HEK293 (cell line): ENCODE measurements around the gene HTR1B.

Experiments
- CTCF ChIA-PET: fragments of 350-600 bp; formaldehyde crosslinking; extraction: SDS; loops from one replicate; lab custom pipeline; 2021; ENCODE audit warnings: antibody characterized with exemption; lab: Yijun Ruan, JAX
- POLR2A ChIA-PET: fragments of 300-600 bp; formaldehyde crosslinking; extraction: SDS; loops from one replicate; lab custom pipeline; 2020; ENCODE audit warnings: antibody characterized with exemption, inconsistent platforms; lab: Yijun Ruan, JAX
- H3K27ac ChIP-seq: fragments of 200-500 bp; sonication (Bioruptor generic); 2 replicates; pipeline ENCODE4 v1.5.1; 2014; ENCODE audit warnings: low read depth, low read length, control low read depth, inconsistent platforms; ENCODE audit errors: extremely low read depth
- H3K36me3 ChIP-seq, 2 experiments: fragments of 200-500 bp in 1 of 2; sonication (Bioruptor generic) in 1 of 2; 1 replicate in 1 of 2; 2 replicates in 1 of 2; pipeline ENCODE4 v1.5.1; 2014 to 2017; ENCODE audit warnings: inconsistent platforms in 2 of 2, low read length in 2 of 2; ENCODE audit not compliant: control insufficient read depth in 2 of 2, insufficient read depth in 1 of 2
- H3K4me1 ChIP-seq: fragments of 200-500 bp; sonication (Bioruptor generic); 2 replicates; pipeline ENCODE4 v1.5.1; 2014; ENCODE audit warnings: mild to moderate bottlenecking, low read length, inconsistent platforms; ENCODE audit not compliant: control insufficient read depth, insufficient read depth
- H3K4me3 ChIP-seq: 2 replicates; pipeline ENCODE4 v1.5.1; 2011; ENCODE audit warnings: low read depth, mild to moderate bottlenecking, control low read depth, low read length, moderate library complexity
- H3K9me3 ChIP-seq: fragments of 200-500 bp; sonication (Bioruptor generic); 2 replicates; pipeline ENCODE4 v1.5.1; 2014; ENCODE audit warnings: low read depth, low read length, inconsistent platforms; ENCODE audit not compliant: control insufficient read depth, insufficient read depth
- GLI2 ChIP-seq: fragments of 450-650 bp; formaldehyde crosslinking; IDR thresholded peaks from 2 replicates; pipeline ENCODE4; 2017; ENCODE audit warnings: missing biosample characterization, missing genetic modification characterization, low read depth, borderline replicate concordance
- IKZF3 ChIP-seq: fragments of 450-650 bp; IDR thresholded peaks from 2 replicates; pipeline ENCODE4 v1.5.0; 2018; ENCODE audit warnings: missing biosample characterization, mild to moderate bottlenecking, missing genetic modification characterization, moderate library complexity
- KLF9 ChIP-seq: fragments of 450-650 bp; formaldehyde crosslinking; IDR thresholded peaks from 2 replicates; pipeline ENCODE4 v1.5.1; 2016; ENCODE audit warnings: missing biosample characterization, missing genetic modification characterization, low read depth
- OVOL3 ChIP-seq: fragments of 450-650 bp; formaldehyde crosslinking; IDR thresholded peaks from 2 replicates; pipeline ENCODE4 v1.5.1; 2016; ENCODE audit warnings: missing biosample characterization, missing genetic modification characterization
- ZBTB20 ChIP-seq: fragments of 450-650 bp; formaldehyde crosslinking; IDR thresholded peaks from 2 replicates; pipeline ENCODE4 v1.5.1; 2016; ENCODE audit warnings: missing biosample characterization, missing genetic modification characterization
- ZBTB21 ChIP-seq: fragments of 450-650 bp; formaldehyde crosslinking; IDR thresholded peaks from 2 replicates; pipeline ENCODE4 v1.5.1; 2017; ENCODE audit warnings: missing biosample characterization, missing genetic modification characterization
- ZBTB48 ChIP-seq: fragments of 450-650 bp; formaldehyde crosslinking; IDR thresholded peaks from 2 replicates; pipeline ENCODE4 v1.5.1; 2016; ENCODE audit warnings: missing biosample characterization, missing genetic modification characterization
- ZNF138 ChIP-seq: fragments of 450-650 bp; formaldehyde crosslinking; IDR thresholded peaks from 2 replicates; pipeline ENCODE4 v1.5.1; 2016; ENCODE audit warnings: missing biosample characterization, missing genetic modification characterization, borderline replicate concordance
- ZNF211 ChIP-seq: fragments of 450-650 bp; formaldehyde crosslinking; IDR thresholded peaks from 2 replicates; pipeline ENCODE4 v1.5.1; 2016; ENCODE audit warnings: low read depth, missing biosample characterization, missing genetic modification characterization
- ZNF335 ChIP-seq: fragments of 450-650 bp; formaldehyde crosslinking; conservative IDR thresholded peaks from 2 replicates; pipeline ENCODE4 v1.5.1; 2016; ENCODE audit warnings: missing biosample characterization, missing genetic modification characterization
- ZNF394 ChIP-seq: fragments of 450-650 bp; formaldehyde crosslinking; IDR thresholded peaks from 2 replicates; pipeline ENCODE4 v1.5.1; 2016; ENCODE audit warnings: missing biosample characterization, missing genetic modification characterization, mild to moderate bottlenecking, moderate library complexity, borderline replicate concordance
- ZNF555 ChIP-seq: fragments of 450-650 bp; formaldehyde crosslinking; conservative IDR thresholded peaks from 2 replicates; pipeline ENCODE4 v1.5.1; 2017; ENCODE audit warnings: missing biosample characterization, mild to moderate bottlenecking, missing genetic modification characterization, inconsistent platforms
- ZNF561 ChIP-seq: fragments of 450-650 bp; IDR thresholded peaks from 2 replicates; pipeline ENCODE4 v1.5.1; 2018; ENCODE audit warnings: missing biosample characterization, missing genetic modification characterization, borderline replicate concordance
- ZNF776 ChIP-seq: fragments of 450-650 bp; formaldehyde crosslinking; IDR thresholded peaks from 2 replicates; pipeline ENCODE4 v1.5.0; 2017; ENCODE audit warnings: missing biosample characterization, missing genetic modification characterization, borderline replicate concordance
- ZNF777 ChIP-seq: fragments of 450-650 bp; formaldehyde crosslinking; IDR thresholded peaks from 2 replicates; pipeline ENCODE4 v1.5.1; 2017; ENCODE audit warnings: missing biosample characterization, missing genetic modification characterization, borderline replicate concordance
- ZNF791 ChIP-seq: fragments of 450-650 bp; formaldehyde crosslinking; IDR thresholded peaks from 2 replicates; pipeline ENCODE4 v1.5.1; 2016; ENCODE audit warnings: missing biosample characterization, missing genetic modification characterization
- TF ChIP-seq, protein P1 (sequence below): fragments of 450-650 bp; formaldehyde crosslinking; IDR thresholded peaks from 2 replicates; pipeline ENCODE4 v1.5.1; 2016; ENCODE audit warnings: missing biosample characterization, missing genetic modification characterization
- TF ChIP-seq, protein P2 (sequence below): fragments of 450-650 bp; formaldehyde crosslinking; IDR thresholded peaks from 2 replicates; pipeline ENCODE4 v1.5.1; 2016; ENCODE audit warnings: missing biosample characterization, missing genetic modification characterization
- TF ChIP-seq, protein P3 (sequence below): fragments of 450-650 bp; formaldehyde crosslinking; IDR thresholded peaks from 2 replicates; pipeline ENCODE4 v1.5.1; 2016; ENCODE audit warnings: missing biosample characterization, missing genetic modification characterization, borderline replicate concordance
- TF ChIP-seq, protein P4 (sequence below): fragments of 450-650 bp; formaldehyde crosslinking; IDR thresholded peaks from 2 replicates; pipeline ENCODE4 v1.5.1; 2016; ENCODE audit warnings: missing biosample characterization, missing genetic modification characterization
- TF ChIP-seq, protein P5 (sequence below): fragments of 450-650 bp; formaldehyde crosslinking; IDR thresholded peaks from 2 replicates; pipeline ENCODE4 v1.5.1; 2017; ENCODE audit warnings: missing biosample characterization, missing genetic modification characterization
- TF ChIP-seq, protein P6 (sequence below): IDR thresholded peaks from 2 replicates; pipeline ENCODE4 v1.6.1; 2011; ENCODE audit warnings: mild to moderate bottlenecking, low read depth, low read length, borderline replicate concordance
- TF ChIP-seq, protein P7 (sequence below): fragments of 450-650 bp; formaldehyde crosslinking; IDR thresholded peaks from 2 replicates; pipeline ENCODE4 v1.5.1; 2017; ENCODE audit warnings: missing biosample characterization, mild to moderate bottlenecking, missing genetic modification characterization, moderate library complexity

Gene HTR1B

DNA sequence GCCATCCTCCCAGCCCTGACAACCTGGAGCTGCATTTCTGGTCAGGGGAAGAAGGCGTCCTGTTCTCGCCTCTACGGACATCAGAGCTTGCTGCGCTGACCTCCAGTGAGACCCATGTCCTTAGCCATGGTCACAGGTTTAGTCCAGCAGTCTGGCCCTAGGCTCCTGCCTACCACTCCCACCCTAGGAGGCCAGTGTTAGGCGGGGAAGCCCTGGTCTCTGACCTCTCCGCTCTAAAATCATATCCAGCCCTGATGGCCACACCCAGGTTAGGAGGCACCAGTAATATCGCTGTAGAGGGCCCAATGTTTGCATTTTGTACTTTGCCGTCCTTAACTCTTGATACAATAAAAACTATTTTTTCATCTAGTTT lies 1.2 kb upstream of the HTR1B start (continued):
- TF ChIP-seq, protein P1, sequence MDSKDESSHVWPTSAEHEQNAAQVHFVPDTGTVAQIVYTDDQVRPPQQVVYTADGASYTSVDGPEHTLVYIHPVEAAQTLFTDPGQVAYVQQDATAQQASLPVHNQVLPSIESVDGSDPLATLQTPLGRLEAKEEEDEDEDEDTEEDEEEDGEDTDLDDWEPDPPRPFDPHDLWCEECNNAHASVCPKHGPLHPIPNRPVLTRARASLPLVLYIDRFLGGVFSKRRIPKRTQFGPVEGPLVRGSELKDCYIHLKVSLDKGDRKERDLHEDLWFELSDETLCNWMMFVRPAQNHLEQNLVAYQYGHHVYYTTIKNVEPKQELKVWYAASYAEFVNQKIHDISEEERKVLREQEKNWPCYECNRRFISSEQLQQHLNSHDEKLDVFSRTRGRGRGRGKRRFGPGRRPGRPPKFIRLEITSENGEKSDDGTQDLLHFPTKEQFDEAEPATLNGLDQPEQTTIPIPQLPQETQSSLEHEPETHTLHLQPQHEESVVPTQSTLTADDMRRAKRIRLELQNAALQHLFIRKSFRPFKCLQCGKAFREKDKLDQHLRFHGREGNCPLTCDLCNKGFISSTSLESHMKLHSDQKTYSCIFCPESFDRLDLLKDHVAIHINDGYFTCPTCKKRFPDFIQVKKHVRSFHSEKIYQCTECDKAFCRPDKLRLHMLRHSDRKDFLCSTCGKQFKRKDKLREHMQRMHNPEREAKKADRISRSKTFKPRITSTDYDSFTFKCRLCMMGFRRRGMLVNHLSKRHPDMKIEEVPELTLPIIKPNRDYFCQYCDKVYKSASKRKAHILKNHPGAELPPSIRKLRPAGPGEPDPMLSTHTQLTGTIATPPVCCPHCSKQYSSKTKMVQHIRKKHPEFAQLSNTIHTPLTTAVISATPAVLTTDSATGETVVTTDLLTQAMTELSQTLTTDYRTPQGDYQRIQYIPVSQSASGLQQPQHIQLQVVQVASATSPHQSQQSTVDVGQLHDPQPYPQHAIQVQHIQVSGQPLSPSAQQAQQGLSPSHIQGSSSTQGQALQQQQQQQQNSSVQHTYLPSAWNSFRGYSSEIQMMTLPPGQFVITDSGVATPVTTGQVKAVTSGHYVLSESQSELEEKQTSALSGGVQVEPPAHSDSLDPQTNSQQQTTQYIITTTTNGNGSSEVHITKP = no peak
- TF ChIP-seq GLI2 (tag by site-specific recombination) (no peak), ZNF561 (tag by site-specific recombination) (no peak), ZNF138 (tag by site-specific recombination) (no peak), ZNF776 (no peak), ZNF555 (no peak), ZBTB48 (tag by site-specific recombination) (no peak), ZNF777 (tag by site-specific recombination) (no peak), ZBTB21 (tag by site-specific recombination) (0 out of 2 replicates have a peak, but pooled peaks have one; percentile 1), ZNF211 (no peak)
- TF ChIP-seq, protein P2, sequence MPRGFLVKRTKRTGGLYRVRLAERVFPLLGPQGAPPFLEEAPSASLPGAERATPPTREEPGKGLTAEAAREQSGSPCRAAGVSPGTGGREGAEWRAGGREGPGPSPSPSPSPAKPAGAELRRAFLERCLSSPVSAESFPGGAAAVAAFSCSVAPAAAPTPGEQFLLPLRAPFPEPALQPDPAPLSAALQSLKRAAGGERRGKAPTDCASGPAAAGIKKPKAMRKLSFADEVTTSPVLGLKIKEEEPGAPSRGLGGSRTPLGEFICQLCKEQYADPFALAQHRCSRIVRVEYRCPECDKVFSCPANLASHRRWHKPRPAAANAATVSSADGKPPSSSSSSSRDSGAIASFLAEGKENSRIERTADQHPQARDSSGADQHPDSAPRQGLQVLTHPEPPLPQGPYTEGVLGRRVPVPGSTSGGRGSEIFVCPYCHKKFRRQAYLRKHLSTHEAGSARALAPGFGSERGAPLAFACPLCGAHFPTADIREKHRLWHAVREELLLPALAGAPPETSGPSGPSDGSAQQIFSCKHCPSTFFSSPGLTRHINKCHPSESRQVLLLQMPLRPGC = no peak
- TF ChIP-seq, protein P3, sequence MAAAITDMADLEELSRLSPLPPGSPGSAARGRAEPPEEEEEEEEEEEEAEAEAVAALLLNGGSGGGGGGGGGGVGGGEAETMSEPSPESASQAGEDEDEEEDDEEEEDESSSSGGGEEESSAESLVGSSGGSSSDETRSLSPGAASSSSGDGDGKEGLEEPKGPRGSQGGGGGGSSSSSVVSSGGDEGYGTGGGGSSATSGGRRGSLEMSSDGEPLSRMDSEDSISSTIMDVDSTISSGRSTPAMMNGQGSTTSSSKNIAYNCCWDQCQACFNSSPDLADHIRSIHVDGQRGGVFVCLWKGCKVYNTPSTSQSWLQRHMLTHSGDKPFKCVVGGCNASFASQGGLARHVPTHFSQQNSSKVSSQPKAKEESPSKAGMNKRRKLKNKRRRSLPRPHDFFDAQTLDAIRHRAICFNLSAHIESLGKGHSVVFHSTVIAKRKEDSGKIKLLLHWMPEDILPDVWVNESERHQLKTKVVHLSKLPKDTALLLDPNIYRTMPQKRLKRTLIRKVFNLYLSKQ (tag by site-specific recombination) = no peak
- TF ChIP-seq, protein P4, sequence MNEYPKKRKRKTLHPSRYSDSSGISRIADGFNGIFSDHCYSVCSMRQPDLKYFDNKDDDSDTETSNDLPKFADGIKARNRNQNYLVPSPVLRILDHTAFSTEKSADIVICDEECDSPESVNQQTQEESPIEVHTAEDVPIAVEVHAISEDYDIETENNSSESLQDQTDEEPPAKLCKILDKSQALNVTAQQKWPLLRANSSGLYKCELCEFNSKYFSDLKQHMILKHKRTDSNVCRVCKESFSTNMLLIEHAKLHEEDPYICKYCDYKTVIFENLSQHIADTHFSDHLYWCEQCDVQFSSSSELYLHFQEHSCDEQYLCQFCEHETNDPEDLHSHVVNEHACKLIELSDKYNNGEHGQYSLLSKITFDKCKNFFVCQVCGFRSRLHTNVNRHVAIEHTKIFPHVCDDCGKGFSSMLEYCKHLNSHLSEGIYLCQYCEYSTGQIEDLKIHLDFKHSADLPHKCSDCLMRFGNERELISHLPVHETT = no peak
- TF ChIP-seq, protein P5, sequence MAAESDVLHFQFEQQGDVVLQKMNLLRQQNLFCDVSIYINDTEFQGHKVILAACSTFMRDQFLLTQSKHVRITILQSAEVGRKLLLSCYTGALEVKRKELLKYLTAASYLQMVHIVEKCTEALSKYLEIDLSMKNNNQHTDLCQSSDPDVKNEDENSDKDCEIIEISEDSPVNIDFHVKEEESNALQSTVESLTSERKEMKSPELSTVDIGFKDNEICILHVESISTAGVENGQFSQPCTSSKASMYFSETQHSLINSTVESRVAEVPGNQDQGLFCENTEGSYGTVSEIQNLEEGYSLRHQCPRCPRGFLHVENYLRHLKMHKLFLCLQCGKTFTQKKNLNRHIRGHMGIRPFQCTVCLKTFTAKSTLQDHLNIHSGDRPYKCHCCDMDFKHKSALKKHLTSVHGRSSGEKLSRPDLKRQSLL (tag by site-specific recombination) = no peak

DNA sequence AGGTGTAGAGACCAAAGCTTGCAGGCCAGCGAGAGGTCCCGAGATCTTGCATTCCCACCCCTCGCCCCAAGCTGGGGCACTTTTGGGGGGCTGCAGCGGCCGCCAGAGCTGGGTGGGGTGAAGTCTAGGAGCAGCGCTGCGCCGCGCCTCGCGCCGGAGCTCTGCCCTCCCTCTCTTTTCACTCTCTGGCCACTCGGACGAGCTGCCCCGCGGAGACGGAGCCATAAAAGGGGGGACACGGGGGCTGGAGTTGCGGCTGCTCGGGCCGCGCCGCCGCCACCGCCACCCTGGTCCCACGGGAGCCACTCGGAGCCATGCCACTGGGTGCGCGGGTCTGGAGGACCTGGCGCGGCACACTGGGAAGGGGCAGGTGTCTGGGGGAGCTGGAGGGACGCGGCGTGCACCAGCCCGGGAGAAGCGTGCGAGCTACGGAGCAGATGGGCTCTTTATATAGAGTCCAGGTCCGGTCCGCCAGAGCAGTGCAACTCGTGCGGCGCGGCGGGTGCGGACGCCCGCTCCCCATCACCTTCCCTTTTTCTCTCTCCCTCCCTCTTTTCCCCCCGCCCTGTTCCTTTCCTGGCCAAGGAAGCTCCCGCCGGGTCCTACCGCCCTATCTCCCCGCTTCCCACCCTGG lies 687 bp upstream of the HTR1B start:
- POLR2A ChIA-PET = no interaction called here
- CTCF ChIA-PET = interaction anchor here (0.6 to 1.1 kb wide), 10 partner anchors 13 to 1639 kb away, joined by 3 to 6 read pairs (median 3); no protein-coding TSS in a partner anchor
- Histone ChIP-seq H3K27ac (no peak overlapping the region; the same call in 1 of the 2 replicates), H3K36me3 (no peaks in the 10 kb centered on the region), H3K9me3 (no peaks in the 10 kb centered on the region), H3K4me1 (no peaks in the 10 kb centered on the region), H3K4me3 (peak overlapping the region; percentile 47)
- TF ChIP-seq, protein P6, sequence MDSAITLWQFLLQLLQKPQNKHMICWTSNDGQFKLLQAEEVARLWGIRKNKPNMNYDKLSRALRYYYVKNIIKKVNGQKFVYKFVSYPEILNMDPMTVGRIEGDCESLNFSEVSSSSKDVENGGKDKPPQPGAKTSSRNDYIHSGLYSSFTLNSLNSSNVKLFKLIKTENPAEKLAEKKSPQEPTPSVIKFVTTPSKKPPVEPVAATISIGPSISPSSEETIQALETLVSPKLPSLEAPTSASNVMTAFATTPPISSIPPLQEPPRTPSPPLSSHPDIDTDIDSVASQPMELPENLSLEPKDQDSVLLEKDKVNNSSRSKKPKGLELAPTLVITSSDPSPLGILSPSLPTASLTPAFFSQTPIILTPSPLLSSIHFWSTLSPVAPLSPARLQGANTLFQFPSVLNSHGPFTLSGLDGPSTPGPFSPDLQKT = no peak
- peak; percentile 66 for TF ChIP-seq ZNF335 (tag by site-specific recombination)
- TF ChIP-seq ZBTB20 (tag by site-specific recombination) = peak; percentile 55
- no peak for TF ChIP-seq ZNF791 (tag by site-specific recombination)
- TF ChIP-seq KLF9 (tag by site-specific recombination) = peak; percentile 32; the same call in 1 of the 2 replicates
- no peak for TF ChIP-seq OVOL3 (tag by site-specific recombination)
- TF ChIP-seq IKZF3 (tag by site-specific recombination) = peak; percentile 67
- peak; percentile 34; the same call in 1 of the 2 replicates for TF ChIP-seq ZNF394 (tag by site-specific recombination)
- TF ChIP-seq, protein P7, sequence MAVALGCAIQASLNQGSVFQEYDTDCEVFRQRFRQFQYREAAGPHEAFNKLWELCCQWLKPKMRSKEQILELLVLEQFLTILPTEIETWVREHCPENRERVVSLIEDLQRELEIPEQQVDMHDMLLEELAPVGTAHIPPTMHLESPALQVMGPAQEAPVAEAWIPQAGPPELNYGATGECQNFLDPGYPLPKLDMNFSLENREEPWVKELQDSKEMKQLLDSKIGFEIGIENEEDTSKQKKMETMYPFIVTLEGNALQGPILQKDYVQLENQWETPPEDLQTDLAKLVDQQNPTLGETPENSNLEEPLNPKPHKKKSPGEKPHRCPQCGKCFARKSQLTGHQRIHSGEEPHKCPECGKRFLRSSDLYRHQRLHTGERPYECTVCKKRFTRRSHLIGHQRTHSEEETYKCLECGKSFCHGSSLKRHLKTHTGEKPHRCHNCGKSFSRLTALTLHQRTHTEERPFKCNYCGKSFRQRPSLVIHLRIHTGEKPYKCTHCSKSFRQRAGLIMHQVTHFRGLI (tag by site-specific recombination) = 0 out of 2 replicates have a peak, but pooled peaks have one; percentile 37
